BLaER1 treated with 17β-estradiol and CSF1 and Interleukin-3, amounts not matched to agents 10 nM and 100 nM (cell line): ENCODE data around the gene TTLL6.

Experiments
- H3K27ac ChIP-seq, 11 experiments: shearing (Covaris generic); formaldehyde crosslinking; 2 replicates each; pipeline ENCODE4 v1.8.1; 2022
- H3K27me3 ChIP-seq, 11 experiments: shearing (Covaris generic); formaldehyde crosslinking; 2 replicates each; pipeline ENCODE4 v1.8.1; 2022
- H3K36me3 ChIP-seq, 11 experiments: shearing (Covaris generic); formaldehyde crosslinking; 2 replicates each; pipeline ENCODE4 v1.8.1; 2022
- H3K4me1 ChIP-seq, 10 experiments: shearing (Covaris generic); formaldehyde crosslinking; 2 replicates each; pipeline ENCODE4 v1.8.1; 2022
- H3K4me2 ChIP-seq, 11 experiments: shearing (Covaris generic); formaldehyde crosslinking; 2 replicates each; pipeline ENCODE4 v1.8.1; 2022
- H3K4me3 ChIP-seq, 10 experiments: shearing (Covaris generic); formaldehyde crosslinking; 2 replicates each; pipeline ENCODE4 v1.8.1; 2022
- H3K9ac ChIP-seq, 11 experiments: shearing (Covaris generic); formaldehyde crosslinking; 2 replicates each; pipeline ENCODE4 v1.8.1; 2022
- H3K9me3 ChIP-seq, 11 experiments: shearing (Covaris generic); formaldehyde crosslinking; replicated peaks in 1 of 11; 2 replicates each; pipeline ENCODE4 v1.8.1; 2022
- H4K20me1 ChIP-seq, 11 experiments: shearing (Covaris generic); formaldehyde crosslinking; 2 replicates each; pipeline ENCODE4 v1.8.1; 2022
- Cebpa-rat ChIP-seq, 11 experiments: shearing (Covaris generic); IDR thresholded peaks; 2 replicates each; pipeline ENCODE4 v1.8.1; 2022

Gene TTLL6

DNA sequence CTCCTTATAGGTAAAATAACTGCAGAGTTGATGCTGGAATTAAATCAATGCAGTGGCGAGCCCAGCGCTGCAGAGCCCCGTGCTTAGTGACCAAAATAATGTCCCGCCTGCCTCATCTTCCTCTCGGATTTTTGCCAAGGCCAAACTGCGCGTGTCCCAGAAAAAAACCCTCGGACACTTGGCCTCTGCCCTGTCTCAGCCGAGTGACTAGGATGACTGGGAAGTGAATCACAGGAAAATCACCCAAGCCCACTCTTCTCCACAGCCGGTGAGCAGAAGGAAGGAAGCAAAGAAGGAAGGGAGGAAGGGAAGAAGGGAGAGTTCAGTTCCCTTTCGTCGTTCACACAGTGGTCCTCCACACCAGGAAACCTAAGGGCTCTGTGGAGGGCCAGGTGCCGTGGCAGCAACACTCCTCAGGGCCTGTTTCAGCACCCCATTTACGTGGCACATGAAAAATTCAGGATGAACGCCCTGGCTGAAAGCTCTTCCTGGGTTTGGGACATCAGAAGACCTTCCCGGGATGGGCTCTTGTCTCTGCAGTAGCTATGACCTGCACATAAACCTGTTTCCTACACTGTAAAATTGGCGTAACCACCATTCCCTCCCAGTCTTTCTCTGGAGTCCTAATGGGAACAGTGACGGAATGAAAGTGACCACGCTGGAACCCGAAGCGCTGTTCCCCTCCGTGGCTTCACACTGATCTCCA lies 63.1 kb downstream of the TTLL6 start:
- H3K27me3 ChIP-seq: peaks cover 92 to 100% (median 100%) of the 10 kb centered on the region in 11 experiments
- H3K4me2 ChIP-seq: peak overlapping the region in 3 of 11 experiments; percentile 27 to 75 (median 73); a peak in 5 of 22 replicates
- H3K9me3 ChIP-seq: peaks cover 0 to 8% (median 0%) of the 10 kb centered on the region in 11 experiments; a peak in 6 of 22 replicates
- H4K20me1 ChIP-seq: peaks cover 0 to 63% (median 58%) of the 10 kb centered on the region in 11 experiments; a peak in 17 of 22 replicates
- H3K4me1 ChIP-seq: peaks cover 0 to 49% (median 4%) of the 10 kb centered on the region in 10 experiments; a peak in 10 of 20 replicates
- H3K36me3 ChIP-seq: no peaks in the 10 kb centered on the region
- H3K4me3 ChIP-seq: no peak overlapping the region; a peak in 1 of 20 replicates
- TF ChIP-seq Cebpa-rat (IDR thresholded peaks at IDR 0.05): no peak
- H3K9ac ChIP-seq: no peak overlapping the region
- no peak overlapping the region for H3K27ac ChIP-seq

DNA sequence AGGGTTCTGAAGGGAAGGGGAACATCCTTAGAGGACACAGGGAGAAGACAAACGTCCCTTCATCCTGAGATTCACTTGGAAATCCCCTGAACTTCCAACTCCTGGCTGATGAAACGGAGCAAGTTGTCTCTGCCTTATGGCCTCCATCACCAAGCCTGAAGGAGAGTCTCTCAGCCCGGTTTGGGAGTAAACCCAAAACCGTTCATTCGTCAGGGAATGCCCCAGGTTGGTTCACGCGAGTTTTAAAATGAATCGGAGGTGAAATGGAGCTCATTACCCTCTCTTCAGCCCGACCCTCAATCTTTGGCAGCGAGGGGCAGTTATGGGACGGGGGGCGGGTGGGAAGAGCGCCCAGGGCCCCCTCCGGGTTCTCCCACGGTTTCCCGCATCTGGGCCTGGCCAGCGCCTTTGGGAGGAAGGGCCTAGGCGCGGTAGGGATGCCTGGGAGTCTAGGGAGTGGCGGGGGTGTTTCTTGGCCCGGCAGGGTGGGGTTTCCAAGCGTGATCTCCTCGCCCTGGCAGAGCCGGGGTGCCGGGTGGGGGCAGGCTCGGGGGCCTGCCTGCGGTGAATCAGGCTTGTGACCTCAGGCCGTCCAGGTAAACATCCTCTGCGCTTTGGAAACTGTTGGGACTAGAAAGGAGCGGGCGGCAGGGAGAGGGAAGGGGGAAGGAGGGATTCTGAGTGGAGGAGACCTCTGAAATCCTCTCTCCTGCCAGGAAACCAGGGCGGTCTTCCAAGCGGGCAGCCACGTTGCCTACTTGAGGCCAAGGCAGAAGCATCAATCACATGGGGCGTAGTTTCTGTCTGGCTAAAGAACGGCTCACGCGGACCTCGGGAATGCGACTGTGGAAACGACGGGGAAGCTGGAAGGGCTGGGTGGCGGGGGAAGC lies 64.4 kb downstream of the TTLL6 start:
- Histone ChIP-seq H3K4me3 (no peak overlapping the region), H3K4me2 (no peak overlapping the region), H3K9me3 (peaks cover 0 to 8% (median 0%) of the 10 kb centered on the region in 11 experiments; a peak in 6 of 22 replicates), H3K36me3 (no peaks in the 10 kb centered on the region), H3K27me3 (peaks cover 97 to 100% (median 100%) of the 10 kb centered on the region in 11 experiments), H3K9ac (no peak overlapping the region), H4K20me1 (peaks cover 0 to 75% (median 68%) of the 10 kb centered on the region in 11 experiments; a peak in 18 of 22 replicates), H3K4me1 (peaks cover 0 to 45% (median 4%) of the 10 kb centered on the region in 10 experiments; a peak in 10 of 20 replicates), H3K27ac (no peak overlapping the region)
- no peak for TF ChIP-seq Cebpa-rat (IDR thresholded peaks at IDR 0.05)

DNA sequence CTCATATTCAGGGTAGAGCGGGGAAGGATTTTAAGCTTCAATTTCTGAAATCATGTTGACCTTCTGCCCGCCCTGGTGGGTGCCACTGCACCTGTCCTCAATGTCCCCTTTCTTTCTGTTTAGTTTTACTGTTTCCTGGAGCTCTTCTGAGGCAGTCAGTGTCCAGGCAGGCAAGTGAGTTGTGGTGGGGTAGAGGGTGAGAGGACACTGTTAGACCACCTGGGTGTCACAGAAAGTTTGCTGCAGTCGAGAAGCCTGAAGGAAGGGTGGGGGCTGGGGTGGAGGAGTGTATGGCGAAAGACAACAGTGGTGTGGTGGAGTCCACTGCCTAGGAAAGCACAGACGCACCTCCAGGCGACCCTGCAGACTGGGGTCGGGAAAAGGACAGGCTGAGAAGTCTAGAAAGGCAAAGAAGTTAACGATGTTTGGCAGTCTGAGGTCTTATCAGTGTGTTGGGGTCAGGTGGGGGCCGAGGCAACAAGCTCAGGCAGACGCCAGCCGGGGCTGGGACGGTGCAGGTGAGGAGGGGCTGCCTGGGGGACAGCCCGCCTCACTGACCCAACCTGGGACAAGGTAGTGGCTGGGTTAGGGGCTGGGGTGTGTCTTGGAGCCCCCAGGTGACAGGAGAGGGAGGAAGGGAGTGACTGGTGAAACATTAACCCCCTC lies 65.2 kb downstream of the TTLL6 start:
- peaks cover 100% of the 10 kb centered on the region in 11 experiments for H3K27me3 ChIP-seq
- no peaks in the 10 kb centered on the region for H3K36me3 ChIP-seq
- H3K9ac ChIP-seq: no peak overlapping the region
- peaks cover 0 to 42% (median 1%) of the 10 kb centered on the region in 10 experiments; a peak in 9 of 20 replicates for H3K4me1 ChIP-seq
- H4K20me1 ChIP-seq: peaks cover 0 to 83% (median 76%) of the 10 kb centered on the region in 11 experiments; a peak in 19 of 22 replicates
- no peak overlapping the region for H3K4me2 ChIP-seq
- peaks cover 0 to 8% (median 0%) of the 10 kb centered on the region in 11 experiments; a peak in 6 of 22 replicates for H3K9me3 ChIP-seq
- H3K4me3 ChIP-seq: no peak overlapping the region
- TF ChIP-seq Cebpa-rat (IDR thresholded peaks at IDR 0.05): no peak
- H3K27ac ChIP-seq: no peak overlapping the region

DNA sequence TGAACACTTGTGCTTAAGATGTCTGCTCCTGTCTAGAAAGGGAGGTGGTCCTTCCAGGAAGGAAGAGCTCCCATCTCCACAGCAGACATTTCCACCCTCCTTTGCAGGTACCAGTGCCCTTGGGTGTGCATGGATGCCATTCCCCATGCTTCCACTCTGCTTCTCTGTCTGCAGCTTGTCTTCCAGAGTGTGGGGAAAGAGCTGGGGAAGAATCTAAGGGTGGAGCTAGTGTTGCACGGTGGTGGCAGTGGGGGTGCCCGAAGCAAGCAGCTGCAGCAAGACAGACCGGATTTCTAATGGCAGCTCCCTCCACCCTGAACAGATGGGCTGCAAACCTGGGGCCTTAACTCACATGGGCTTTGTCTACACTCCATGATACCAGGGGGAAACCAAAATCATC lies 65.9 kb downstream of the TTLL6 start:
- H3K36me3 ChIP-seq: no peaks in the 10 kb centered on the region
- H3K9me3 ChIP-seq: peaks cover 0 to 8% (median 0%) of the 10 kb centered on the region in 11 experiments; a peak in 6 of 22 replicates
- peaks cover 0 to 90% (median 82%) of the 10 kb centered on the region in 11 experiments; a peak in 19 of 22 replicates for H4K20me1 ChIP-seq
- no peak for TF ChIP-seq Cebpa-rat (IDR thresholded peaks at IDR 0.05)
- H3K27me3 ChIP-seq: peaks cover 100% of the 10 kb centered on the region in 11 experiments
- no peak overlapping the region for H3K27ac ChIP-seq
- no peak overlapping the region for H3K4me2 ChIP-seq
- no peak overlapping the region for H3K9ac ChIP-seq
- peaks cover 0 to 35% (median 0%) of the 10 kb centered on the region in 10 experiments; a peak in 7 of 20 replicates for H3K4me1 ChIP-seq
- H3K4me3 ChIP-seq: no peak overlapping the region

DNA sequence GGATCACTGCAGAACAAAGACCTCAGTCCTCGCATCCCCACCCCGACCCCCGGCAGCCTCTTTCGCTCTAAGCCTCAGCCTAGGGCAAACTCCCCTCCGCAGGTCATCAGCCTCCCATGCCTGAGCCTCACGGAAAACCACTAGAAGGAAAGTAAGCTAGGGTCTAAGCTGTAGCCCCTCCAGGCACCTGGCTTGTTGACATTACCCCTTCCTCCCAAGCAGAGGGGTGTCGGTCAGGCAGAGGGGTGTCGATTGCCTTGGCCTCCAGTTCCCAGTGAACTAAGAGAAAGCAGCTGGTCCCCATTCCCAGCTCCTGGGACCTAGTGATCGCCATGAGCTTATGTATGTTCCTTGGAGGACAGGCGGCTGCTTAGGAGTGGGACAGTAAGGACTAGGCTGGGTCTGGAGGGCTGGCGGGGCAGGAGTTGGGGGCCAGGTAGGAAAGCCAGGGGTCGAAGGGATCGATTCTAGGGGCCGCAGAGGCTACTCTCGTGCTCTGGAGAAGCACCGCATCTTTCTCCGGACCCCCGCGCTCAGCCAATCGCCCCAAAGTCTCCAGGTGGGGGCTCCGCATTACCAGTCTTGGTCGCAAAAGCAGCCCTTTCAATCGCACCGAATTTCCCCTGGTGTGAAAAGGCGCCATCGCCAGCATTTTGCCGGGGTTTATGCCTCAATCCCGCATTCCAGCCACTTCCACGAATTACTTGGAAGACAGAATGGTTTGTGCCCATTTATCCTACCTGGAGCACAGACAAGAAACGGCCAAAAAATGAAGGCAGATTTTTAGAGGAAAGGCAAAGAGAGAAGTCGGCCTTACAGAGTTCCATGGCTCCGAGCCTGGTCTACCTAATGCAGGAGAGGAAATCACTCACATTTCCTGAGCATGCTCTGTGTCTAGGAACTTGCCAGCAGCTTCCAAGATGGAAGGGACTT lies 67.1 kb downstream of the TTLL6 start:
- peaks cover 0 to 99% (median 89%) of the 10 kb centered on the region in 11 experiments; a peak in 19 of 22 replicates for H4K20me1 ChIP-seq
- peaks cover 0 to 8% (median 0%) of the 10 kb centered on the region in 11 experiments; a peak in 6 of 22 replicates for H3K9me3 ChIP-seq
- H3K9ac ChIP-seq: no peak overlapping the region
- no peak overlapping the region for H3K4me3 ChIP-seq
- no peaks in the 10 kb centered on the region for H3K36me3 ChIP-seq
- no peak for TF ChIP-seq Cebpa-rat (IDR thresholded peaks at IDR 0.05)
- H3K27me3 ChIP-seq: peaks cover 100% of the 10 kb centered on the region in 11 experiments
- H3K4me2 ChIP-seq: no peak overlapping the region
- H3K27ac ChIP-seq: no peak overlapping the region
- peaks cover 0 to 34% (median 0%) of the 10 kb centered on the region in 10 experiments; a peak in 7 of 20 replicates for H3K4me1 ChIP-seq

DNA sequence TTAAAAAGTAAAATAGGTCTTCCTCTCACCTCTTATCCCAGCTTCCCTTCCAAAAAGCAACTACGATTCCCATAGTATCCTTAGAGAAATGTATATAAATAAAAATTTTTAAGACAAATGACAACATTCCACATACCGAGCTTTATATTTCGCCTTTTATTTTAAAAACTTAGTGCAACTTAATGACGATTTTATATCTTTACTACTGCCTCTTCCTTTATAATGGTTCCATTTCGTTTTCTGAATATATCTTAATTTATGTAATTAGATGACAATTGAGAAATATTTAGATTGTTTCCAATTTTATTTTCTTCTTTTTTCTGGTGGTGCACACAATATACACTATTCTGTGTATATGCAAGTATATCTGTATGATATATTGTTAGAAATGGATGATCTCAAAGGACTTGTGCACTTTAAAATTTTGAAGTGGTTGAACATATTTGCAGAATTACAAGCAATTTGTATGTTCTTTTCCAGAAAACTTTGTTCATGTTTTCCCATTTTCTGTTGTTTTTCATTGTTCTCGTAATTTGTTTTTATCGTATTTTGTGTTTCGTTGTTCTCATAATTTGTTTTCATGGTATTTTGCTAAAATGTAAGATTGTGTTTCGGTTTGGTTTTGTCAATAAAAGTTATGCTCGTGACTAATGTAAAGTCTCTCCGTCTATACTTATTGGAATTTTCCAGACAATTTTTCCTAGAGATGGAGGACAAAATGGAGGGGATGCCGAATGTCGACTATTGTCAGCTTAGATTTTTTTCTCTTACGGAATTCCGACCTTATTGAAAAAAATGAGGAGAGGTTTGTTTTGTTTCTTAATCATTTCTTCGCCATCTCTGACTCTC lies 68.1 kb downstream of the TTLL6 start:
- Histone ChIP-seq H3K27me3 (peaks cover 100% of the 10 kb centered on the region in 11 experiments), H3K9ac (no peak overlapping the region), H3K4me1 (peaks cover 0 to 25% (median 0%) of the 10 kb centered on the region in 10 experiments; a peak in 7 of 20 replicates), H3K4me3 (no peak overlapping the region), H3K4me2 (no peak overlapping the region), H3K36me3 (no peaks in the 10 kb centered on the region), H3K9me3 (no peaks in the 10 kb centered on the region; a peak in 1 of 22 replicates), H3K27ac (no peak overlapping the region), H4K20me1 (peaks cover 0 to 98% (median 81%) of the 10 kb centered on the region in 11 experiments; a peak in 19 of 22 replicates)
- no peak for TF ChIP-seq Cebpa-rat (IDR thresholded peaks at IDR 0.05)
